Measurements from ENCODE around the gene BRI3BP. TPM values are rescaled to one million over a fixed set of nuclear protein-coding genes. Genes with fewer than 3 reads are reported as not detected.

Gene BRI3BP
- total RNA-seq, 1 experiment from 2014 or later, result 31.9 TPM

DNA sequence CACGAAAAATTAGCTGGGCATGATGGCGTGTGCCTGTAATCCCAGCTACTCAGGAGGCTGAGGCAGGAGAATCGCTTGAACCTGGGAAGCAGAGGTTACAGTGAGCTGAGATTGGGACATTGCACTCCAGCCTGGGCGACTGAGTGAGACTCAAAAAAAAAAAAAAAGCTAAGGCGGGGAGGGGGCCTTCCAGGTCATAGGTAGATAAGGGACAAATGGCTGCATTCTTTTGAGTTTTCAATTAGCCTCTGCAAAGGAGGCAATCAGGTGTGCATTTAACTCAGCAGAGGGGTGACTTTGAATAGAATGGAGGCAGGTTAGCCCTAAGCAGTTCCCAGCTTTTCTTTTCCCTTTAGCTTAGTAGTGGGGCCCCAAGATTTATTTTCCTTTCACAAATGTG lies 71.0 kb downstream of the BRI3BP start:
- TF ChIP-seq, protein P1, sequence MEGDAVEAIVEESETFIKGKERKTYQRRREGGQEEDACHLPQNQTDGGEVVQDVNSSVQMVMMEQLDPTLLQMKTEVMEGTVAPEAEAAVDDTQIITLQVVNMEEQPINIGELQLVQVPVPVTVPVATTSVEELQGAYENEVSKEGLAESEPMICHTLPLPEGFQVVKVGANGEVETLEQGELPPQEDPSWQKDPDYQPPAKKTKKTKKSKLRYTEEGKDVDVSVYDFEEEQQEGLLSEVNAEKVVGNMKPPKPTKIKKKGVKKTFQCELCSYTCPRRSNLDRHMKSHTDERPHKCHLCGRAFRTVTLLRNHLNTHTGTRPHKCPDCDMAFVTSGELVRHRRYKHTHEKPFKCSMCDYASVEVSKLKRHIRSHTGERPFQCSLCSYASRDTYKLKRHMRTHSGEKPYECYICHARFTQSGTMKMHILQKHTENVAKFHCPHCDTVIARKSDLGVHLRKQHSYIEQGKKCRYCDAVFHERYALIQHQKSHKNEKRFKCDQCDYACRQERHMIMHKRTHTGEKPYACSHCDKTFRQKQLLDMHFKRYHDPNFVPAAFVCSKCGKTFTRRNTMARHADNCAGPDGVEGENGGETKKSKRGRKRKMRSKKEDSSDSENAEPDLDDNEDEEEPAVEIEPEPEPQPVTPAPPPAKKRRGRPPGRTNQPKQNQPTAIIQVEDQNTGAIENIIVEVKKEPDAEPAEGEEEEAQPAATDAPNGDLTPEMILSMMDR (conservative IDR thresholded peaks at IDR 0.05; ENCODE audit: low read depth, low read length), result no peak
- no peak for TF ChIP-seq EZH2 (IDR thresholded peaks at IDR 0.05; ENCODE audit: low read length, unreplicated experiment)
- TF ChIP-seq EZH2phosphoT487 (IDR thresholded peaks at IDR 0.05; ENCODE audit: borderline replicate concordance, low read length), result no peak
- H3K4me2 ChIP-seq (ENCODE audit: low read length), result peak overlapping the region; percentile 100
- intact Hi-C loops (cut with micrococcal nuclease), result loop anchor here (2.0 kb wide), 1 partner anchor 70 kb away; no protein-coding TSS in a partner anchor
- H3K36me3 ChIP-seq (ENCODE audit: low read depth, low read length), result no peaks in the 10 kb centered on the region
- H3K27ac ChIP-seq (ENCODE audit: low read length), result no peak overlapping the region
- POLR2A ChIA-PET (ENCODE audit: unreplicated experiment), result interaction anchor here (1.0 kb wide), 1 partner anchor 15 kb away, joined by 12 read pairs; no protein-coding TSS in a partner anchor
- CTCF ChIA-PET, result interaction anchor here (0.6 kb wide), 1 partner anchor 1352 kb away, joined by 3 read pairs; no protein-coding TSS in a partner anchor
- H3K4me1 ChIP-seq (ENCODE audit: insufficient read depth, low read length), result peaks cover 22% of the 10 kb centered on the region
- H3K9me3 ChIP-seq (ENCODE audit: low read length), result no peaks in the 10 kb centered on the region
- no peaks in the 10 kb centered on the region for H3F3A ChIP-seq (ENCODE audit: low read length, unreplicated experiment)
- DNase-seq (no peak), ATAC-seq (no peak)
- BruUV-seq (replicated peaks), result no TSS peak
- H3K9me2 ChIP-seq (replicated peaks; ENCODE audit: low read length), result no peaks in the 10 kb centered on the region
- H3K4me3 ChIP-seq (ENCODE audit: low read length), result peak overlapping the region; percentile 98
- peaks cover 40% of the 10 kb centered on the region for H3K79me2 ChIP-seq (ENCODE audit: low read length)
- H3K9ac ChIP-seq (ENCODE audit: low read length), result peak overlapping the region; percentile 75; the same call in 1 of the 2 replicates
- H4K20me1 ChIP-seq (ENCODE audit: low read length), result 0 out of 2 replicates have a peak, but pooled peaks cover 3% of the 10 kb centered on the region
- peak overlapping the region; percentile 100 for H2AFZ ChIP-seq (ENCODE audit: low read length)
- no peaks in the 10 kb centered on the region for H3K27me3 ChIP-seq (ENCODE audit: low read length)

DNA sequence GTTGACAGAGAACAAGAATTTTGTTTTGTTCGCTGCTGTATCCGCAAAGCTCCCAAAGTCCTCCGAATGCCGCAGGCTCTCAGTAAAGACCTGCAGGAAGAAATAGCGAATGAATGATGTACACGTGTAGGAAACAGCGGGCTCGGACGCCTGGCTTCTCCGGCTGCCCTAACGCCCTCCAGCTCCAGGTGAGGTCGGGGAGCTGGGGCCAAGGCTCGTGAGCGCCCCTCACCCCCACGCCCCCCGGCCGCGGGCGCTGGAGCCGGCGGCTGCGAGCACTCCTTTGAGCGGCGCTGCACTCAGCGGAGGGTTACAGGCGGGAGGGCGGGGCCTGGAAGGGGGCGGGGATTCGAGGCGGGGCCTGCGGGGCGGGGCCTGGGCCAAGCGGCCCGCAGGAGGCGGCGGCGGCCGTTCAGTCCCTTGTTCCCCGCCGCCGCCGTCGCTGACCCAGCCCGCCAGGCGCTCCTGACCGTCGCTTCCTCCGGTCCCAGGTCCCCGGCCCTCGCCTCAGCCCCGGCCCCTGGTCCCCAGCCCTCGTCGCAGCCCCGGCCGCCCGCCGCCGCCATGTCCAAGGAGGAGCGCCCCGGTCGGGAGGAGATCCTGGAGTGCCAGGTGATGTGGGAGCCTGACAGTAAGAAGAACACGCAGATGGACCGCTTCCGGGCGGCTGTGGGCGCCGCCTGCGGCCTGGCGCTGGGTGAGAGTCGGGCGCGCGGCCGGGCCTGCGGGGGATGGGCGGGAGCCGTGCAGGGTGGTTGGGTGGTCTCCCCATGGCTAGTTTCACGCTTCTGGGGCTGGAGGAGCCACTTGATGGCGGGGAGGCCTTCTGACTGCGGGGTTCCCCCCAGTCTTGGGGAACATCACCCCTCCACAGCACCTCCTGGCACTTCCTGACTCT lies 71.8 kb downstream of the BRI3BP start, which contains the start of gene AACS:
AACS (plus strand) TSS at position 415 of the 898 bp plus-strand sequence; CDS start at position 565, 150 bp downstream.
- Histone ChIP-seq H3K27me3 (ENCODE audit: low read length) (no peaks in the 10 kb centered on the region), H3K9ac (ENCODE audit: low read length) (peak within 1 kb of the TSS; percentile 75), H3F3A (ENCODE audit: low read length, unreplicated experiment) (no peaks in the 10 kb centered on the region), H3K79me2 (ENCODE audit: low read length) (peaks cover 48% of the 10 kb centered on the region), H3K4me2 (ENCODE audit: low read length) (peak within 1 kb of the TSS; percentile 100), H3K4me3 (ENCODE audit: low read length) (peak within 1 kb of the TSS; percentile 98), H3K9me2 (replicated peaks; ENCODE audit: low read length) (no peaks in the 10 kb centered on the region), H4K20me1 (ENCODE audit: low read length) (0 out of 2 replicates have a peak, but pooled peaks cover 4% of the 10 kb centered on the region), H3K36me3 (ENCODE audit: low read depth, low read length) (peaks cover 1% of the 10 kb centered on the region; the same call in 1 of the 2 replicates), H2AFZ (ENCODE audit: low read length) (peak within 1 kb of the TSS; percentile 100), H3K9me3 (ENCODE audit: low read length) (no peaks in the 10 kb centered on the region), H3K27ac (ENCODE audit: low read length) (no peak within 1 kb of the TSS), H3K4me1 (ENCODE audit: insufficient read depth, low read length) (peaks cover 22% of the 10 kb centered on the region)
- ChIA-PET POLR2A (ENCODE audit: unreplicated experiment) (interaction anchor here (1.0 kb wide), 1 partner anchor 16 kb away, joined by 12 read pairs; no protein-coding TSS in a partner anchor), CTCF (no interaction called here)
- TF ChIP-seq EZH2 (IDR thresholded peaks at IDR 0.05; ENCODE audit: low read length, unreplicated experiment) (no peak), EZH2phosphoT487 (IDR thresholded peaks at IDR 0.05; ENCODE audit: borderline replicate concordance, low read length) (no peak)
- TF ChIP-seq, protein P1 (conservative IDR thresholded peaks at IDR 0.05; ENCODE audit: low read depth, low read length), result no peak
- peak; percentile 72 for DNase-seq
- BruUV-seq (replicated peaks), result TSS peak; percentile 37
- ATAC-seq, result peak; percentile 92
- intact Hi-C loops (cut with micrococcal nuclease), result loop anchor here (1.0 to 2.0 kb wide), 2 partner anchors 16 to 70 kb away; no protein-coding TSS in a partner anchor
